Liver (tissue), 3 donors: ENCODE measurements around the gene BZW2.

Experiments
- EGR1 ChIP-seq, 2 donors: IDR thresholded peaks; 2 replicates each; pipeline ENCODE4 v1.6.1; 2016 to 2018; ENCODE audit warnings: antibody characterized with exemption in 2 of 2, low read depth in 2 of 2
- RAD21 ChIP-seq, 2 donors: IDR thresholded peaks; 2 replicates each; pipeline ENCODE4 v1.6.1; 2016; ENCODE audit warnings: antibody characterized with exemption in 2 of 2, mild to moderate bottlenecking in 2 of 2
- YY1 ChIP-seq: IDR thresholded peaks from 2 replicates; pipeline ENCODE4 v1.6.1; 2016; ENCODE audit warnings: antibody characterized with exemption, mild to moderate bottlenecking
- TF ChIP-seq, protein P1 (sequence below): IDR thresholded peaks from 2 replicates; pipeline ENCODE4 v1.6.1; 2016; ENCODE audit warnings: antibody characterized with exemption
- TF ChIP-seq, protein P2 (sequence below): fragments of 150-350 bp; IDR thresholded peaks from 2 replicates; pipeline ENCODE4 v1.5.1; 2017; ENCODE audit warnings: improper control_type of control experiment, low read depth, low read length; ENCODE audit not compliant: missing input control
- donor health status: healthy.
- donor health status: healthy.

DNA sequence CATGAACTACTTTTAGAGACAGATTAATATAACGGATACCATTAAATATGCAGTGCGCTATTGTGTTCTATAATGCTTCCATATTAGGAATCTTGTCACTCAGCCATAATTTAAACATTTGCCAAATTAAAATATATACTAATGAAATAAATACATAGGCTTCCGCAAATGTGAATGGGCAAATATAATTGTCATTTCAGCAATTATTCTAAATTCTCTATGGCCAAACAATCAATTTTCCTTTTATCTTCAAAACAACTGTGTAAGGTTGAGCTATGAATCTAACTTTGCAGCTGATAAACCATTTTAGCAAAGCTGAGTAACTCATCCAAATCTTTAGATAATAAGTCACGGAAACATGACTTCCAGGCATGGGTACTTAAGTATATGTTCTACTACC is 86.8 kb downstream of the BZW2 start:
- TF ChIP-seq EGR1 (IDR thresholded peaks at IDR 0.05; ENCODE audit: low read depth in 2 of 2) (no peak), YY1 (no peak), RAD21 (IDR thresholded peaks at IDR 0.05) (no peak)
- TF ChIP-seq, protein P1, sequence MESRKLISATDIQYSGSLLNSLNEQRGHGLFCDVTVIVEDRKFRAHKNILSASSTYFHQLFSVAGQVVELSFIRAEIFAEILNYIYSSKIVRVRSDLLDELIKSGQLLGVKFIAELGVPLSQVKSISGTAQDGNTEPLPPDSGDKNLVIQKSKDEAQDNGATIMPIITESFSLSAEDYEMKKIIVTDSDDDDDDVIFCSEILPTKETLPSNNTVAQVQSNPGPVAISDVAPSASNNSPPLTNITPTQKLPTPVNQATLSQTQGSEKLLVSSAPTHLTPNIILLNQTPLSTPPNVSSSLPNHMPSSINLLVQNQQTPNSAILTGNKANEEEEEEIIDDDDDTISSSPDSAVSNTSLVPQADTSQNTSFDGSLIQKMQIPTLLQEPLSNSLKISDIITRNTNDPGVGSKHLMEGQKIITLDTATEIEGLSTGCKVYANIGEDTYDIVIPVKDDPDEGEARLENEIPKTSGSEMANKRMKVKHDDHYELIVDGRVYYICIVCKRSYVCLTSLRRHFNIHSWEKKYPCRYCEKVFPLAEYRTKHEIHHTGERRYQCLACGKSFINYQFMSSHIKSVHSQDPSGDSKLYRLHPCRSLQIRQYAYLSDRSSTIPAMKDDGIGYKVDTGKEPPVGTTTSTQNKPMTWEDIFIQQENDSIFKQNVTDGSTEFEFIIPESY, result no peak
- TF ChIP-seq, protein P2, sequence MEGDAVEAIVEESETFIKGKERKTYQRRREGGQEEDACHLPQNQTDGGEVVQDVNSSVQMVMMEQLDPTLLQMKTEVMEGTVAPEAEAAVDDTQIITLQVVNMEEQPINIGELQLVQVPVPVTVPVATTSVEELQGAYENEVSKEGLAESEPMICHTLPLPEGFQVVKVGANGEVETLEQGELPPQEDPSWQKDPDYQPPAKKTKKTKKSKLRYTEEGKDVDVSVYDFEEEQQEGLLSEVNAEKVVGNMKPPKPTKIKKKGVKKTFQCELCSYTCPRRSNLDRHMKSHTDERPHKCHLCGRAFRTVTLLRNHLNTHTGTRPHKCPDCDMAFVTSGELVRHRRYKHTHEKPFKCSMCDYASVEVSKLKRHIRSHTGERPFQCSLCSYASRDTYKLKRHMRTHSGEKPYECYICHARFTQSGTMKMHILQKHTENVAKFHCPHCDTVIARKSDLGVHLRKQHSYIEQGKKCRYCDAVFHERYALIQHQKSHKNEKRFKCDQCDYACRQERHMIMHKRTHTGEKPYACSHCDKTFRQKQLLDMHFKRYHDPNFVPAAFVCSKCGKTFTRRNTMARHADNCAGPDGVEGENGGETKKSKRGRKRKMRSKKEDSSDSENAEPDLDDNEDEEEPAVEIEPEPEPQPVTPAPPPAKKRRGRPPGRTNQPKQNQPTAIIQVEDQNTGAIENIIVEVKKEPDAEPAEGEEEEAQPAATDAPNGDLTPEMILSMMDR, result no peak
